NB4 (cell line): ENCODE data around the gene NKAIN4.

Source experiments
- DNase-seq: peaks from one replicate; pipeline ENCODE4 v3.0.0; 2010; ENCODE audit warnings: low read depth
- H3K4me3 ChIP-seq: one replicate; pipeline ENCODE4 v1.5.1; 2011; ENCODE audit warnings: mild to moderate bottlenecking, low read depth, low read length, moderate library complexity
- MYC ChIP-seq: IDR thresholded peaks from 2 replicates; pipeline ENCODE4 v1.6.1; 2011; ENCODE audit warnings: low read depth, low read length
- POLR2A ChIP-seq: IDR thresholded peaks from 2 replicates; pipeline ENCODE4 v1.6.1; 2011; ENCODE audit warnings: mild to moderate bottlenecking; ENCODE audit not compliant: insufficient read length; ENCODE audit errors: extremely low read depth
- TF ChIP-seq, protein P1 (sequence below): IDR thresholded peaks from one replicate; pipeline ENCODE4 v1.5.1; 2012; ENCODE audit warnings: low read depth, low read length
- TF ChIP-seq, protein P2 (sequence below): IDR thresholded peaks from 2 replicates; pipeline ENCODE4 v1.6.1; 2011; ENCODE audit warnings: low read depth, low read length

The NKAIN4 gene

DNA sequence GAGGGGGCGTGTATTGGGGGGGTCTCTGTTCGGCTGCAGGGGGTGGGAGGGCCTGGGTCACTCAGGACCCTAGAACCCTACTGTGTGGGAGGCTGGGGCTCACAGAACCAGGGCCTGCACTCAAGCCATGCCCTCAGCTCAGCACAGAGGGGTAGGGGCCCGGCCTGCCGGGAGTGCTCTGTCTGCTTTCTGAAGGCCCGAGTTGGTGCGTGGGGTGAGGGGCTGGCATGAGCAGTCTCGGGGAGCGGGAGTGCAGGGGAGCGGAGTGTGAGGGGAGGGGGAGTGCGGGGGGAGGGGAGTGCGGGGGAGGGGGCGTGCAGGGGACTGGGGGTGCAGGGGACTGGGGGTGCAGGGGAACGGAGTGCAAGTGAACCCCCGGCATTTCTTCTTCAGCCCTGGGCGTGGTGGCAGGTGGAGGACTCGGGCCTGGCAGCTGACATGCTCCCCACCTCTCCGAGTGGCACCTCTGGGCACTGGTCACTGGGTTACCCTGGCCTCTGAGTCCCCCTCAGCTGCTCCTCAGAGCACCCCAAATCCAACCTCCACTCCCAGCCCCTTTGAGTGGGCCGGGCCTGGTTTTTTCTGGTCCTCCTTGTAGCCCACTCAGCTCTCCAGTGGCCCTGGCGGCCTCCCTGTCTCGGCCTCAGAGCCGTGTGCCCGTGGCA lies 39.7 kb upstream of the NKAIN4 start:
- H3K4me3 ChIP-seq: no peak overlapping the region
- DNase-seq: no peak
- TF ChIP-seq, protein P1, sequence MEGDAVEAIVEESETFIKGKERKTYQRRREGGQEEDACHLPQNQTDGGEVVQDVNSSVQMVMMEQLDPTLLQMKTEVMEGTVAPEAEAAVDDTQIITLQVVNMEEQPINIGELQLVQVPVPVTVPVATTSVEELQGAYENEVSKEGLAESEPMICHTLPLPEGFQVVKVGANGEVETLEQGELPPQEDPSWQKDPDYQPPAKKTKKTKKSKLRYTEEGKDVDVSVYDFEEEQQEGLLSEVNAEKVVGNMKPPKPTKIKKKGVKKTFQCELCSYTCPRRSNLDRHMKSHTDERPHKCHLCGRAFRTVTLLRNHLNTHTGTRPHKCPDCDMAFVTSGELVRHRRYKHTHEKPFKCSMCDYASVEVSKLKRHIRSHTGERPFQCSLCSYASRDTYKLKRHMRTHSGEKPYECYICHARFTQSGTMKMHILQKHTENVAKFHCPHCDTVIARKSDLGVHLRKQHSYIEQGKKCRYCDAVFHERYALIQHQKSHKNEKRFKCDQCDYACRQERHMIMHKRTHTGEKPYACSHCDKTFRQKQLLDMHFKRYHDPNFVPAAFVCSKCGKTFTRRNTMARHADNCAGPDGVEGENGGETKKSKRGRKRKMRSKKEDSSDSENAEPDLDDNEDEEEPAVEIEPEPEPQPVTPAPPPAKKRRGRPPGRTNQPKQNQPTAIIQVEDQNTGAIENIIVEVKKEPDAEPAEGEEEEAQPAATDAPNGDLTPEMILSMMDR: no peak
- TF ChIP-seq MYC: no peak
- TF ChIP-seq POLR2A: no peak
- TF ChIP-seq, protein P2, sequence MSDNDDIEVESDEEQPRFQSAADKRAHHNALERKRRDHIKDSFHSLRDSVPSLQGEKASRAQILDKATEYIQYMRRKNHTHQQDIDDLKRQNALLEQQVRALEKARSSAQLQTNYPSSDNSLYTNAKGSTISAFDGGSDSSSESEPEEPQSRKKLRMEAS: no peak

DNA sequence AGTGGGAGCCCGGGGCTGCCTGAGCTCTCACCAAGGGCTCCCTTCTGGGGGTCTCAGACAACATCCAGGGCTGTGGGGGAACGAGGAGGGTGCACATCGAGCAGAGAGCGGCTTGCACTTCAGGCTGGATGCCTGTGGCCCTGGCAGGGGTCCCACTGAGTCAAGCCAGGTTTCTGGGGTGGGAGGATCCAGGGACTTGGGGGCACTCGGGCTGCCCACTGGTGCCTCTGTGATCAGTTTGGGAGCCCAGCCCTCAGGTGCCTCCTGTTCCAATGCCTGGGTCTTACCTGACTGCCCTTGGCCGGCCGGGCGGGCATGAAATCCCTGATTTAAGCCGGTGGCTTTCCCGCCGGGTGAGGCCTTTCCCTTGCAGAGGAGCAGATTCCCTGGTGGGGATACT lies 39.2 kb upstream of the NKAIN4 start:
- TF ChIP-seq MYC (no peak), POLR2A (no peak)
- TF ChIP-seq, protein P1: no peak
- TF ChIP-seq, protein P2: no peak
- DNase-seq: no peak
- H3K4me3 ChIP-seq: no peak overlapping the region

DNA sequence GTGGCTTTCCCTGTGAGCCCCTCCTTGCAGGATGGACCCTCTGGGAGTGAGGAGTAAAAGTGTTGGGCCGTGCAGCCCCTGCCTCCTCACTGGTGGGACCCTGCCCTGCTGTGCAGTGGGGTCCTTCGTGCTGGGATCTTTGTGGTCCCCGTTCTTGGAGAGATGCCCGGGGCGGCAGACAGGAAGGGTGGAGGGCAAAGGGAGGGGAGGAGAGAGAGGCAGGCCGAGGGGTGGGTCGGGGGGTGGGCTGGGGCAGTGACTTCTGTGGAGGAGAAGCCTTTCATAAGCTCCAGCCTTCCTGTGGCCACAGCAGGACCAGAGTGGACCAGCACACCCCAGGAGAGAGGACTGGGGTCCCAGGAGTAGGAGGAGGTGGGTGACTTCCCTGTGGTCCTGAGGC lies 38.6 kb upstream of the NKAIN4 start, which contains the start of gene COL20A1:
TSS of gene COL20A1 (plus strand) at position 283 of the 400 bp plus-strand sequence. CDS start 1,922 bp downstream, outside the sequence.
- no peak for DNase-seq
- TF ChIP-seq POLR2A: no peak
- TF ChIP-seq MYC: no peak
- TF ChIP-seq, protein P1: no peak
- TF ChIP-seq, protein P2: no peak
- H3K4me3 ChIP-seq: no peak within 1 kb of the TSS

DNA sequence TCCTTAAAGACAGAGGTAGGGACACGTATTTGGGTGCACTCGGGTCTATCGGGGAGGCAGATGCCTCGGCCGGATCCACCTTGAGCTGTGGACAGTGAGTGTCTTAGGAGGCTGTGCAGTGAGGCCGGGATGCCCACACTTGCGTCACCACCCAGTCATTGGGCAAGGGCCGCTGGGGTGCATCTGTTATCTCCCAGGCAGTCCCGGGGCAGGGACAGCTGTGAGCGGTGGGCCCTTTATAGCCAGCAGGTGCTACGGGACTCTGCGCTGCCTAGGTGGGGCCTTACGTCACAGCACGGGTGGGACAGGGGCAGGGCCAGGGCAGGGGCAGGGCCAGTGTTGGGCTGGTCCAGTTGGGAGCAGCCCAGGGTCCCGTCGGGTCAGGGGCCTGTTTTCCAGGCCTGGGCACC lies 38.0 kb upstream of the NKAIN4 start:
- TF ChIP-seq POLR2A (no peak), MYC (no peak)
- TF ChIP-seq, protein P1: no peak
- TF ChIP-seq, protein P2: no peak
- no peak overlapping the region for H3K4me3 ChIP-seq
- DNase-seq: peak; percentile 38

DNA sequence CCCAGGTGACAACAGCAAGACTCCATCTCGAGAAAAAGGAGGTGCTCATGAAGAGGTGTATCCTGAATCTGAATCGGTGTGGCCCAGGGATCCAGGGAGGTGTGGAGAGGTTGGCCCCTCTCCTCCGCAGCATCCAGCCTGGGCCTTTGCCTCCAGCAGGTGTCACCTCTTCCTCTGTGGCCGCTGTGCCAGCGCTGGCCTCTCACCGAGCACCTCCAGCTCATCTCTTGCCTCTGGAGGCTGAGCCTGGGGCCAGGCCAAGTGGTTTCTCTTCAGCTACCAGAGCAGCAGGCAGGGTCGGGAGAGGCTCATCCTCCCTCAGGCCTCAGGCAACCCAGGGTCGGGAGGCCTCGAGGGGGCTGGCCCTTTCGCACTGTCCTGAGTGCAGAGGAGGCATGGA lies 37.5 kb upstream of the NKAIN4 start:
- DNase-seq: no peak
- no peak overlapping the region for H3K4me3 ChIP-seq
- TF ChIP-seq, protein P2: no peak

DNA sequence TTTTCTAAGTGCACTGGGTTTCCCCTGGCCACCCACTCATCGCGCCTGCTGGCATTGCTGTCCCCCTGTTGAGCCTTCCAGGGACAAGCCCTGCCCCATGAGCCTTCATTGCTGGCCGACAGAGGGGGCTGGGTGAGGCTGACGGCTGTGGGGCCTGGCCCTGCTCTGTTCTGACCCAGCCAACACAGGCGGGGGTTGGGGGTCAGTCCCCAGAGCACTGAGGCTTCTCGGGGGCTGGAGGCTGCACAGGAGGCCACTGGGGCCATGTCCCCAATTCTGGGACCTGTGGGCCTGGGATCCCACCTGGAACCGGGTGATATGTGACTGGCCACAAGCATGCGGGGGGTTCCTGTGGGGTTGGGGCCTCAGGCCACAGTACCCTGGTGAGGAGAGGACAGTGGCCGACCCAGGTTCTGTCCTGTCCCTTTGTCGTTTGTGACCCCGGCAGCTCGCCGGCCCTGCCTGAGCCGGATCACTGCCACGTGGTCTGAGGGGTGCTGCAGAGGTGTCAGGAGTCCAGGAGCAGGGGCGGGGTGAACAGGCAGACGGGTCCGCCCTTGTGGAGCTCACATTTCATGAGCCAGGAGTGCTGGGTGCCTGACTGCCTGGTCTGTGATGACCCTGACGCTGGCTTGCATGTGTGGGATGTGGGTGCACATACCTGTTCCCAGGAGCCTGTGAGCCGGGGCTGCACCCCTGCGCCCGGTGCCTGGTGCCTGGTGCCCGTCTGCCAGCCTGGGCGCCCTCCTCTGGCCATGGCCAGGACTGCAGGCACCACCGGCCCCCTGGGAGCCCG lies 36.6 kb upstream of the NKAIN4 start:
- TF ChIP-seq, protein P2: no peak
- TF ChIP-seq, protein P1: peak; percentile 74
- TF ChIP-seq MYC (0 out of 2 replicates have a peak, but pooled peaks have one; percentile 21), POLR2A (no peak)
- peak; percentile 63 for DNase-seq
- no peak overlapping the region for H3K4me3 ChIP-seq
